Activated CD4-positive, CD25-positive, alpha-beta regulatory T cell treated with anti-CD3 and anti-CD28 coated beads, Interleukin-2, amount 50 U/mL, for 16 hours (primary cell): Measurements from ENCODE around the gene JPH4.

Source experiments
- DNase-seq: peaks from one replicate; pipeline ENCODE4 v3.0.0-alpha.2; 2020; ENCODE audit warnings: low read depth, low spot score

JPH4 gene

GRCh38 chr14:23528555-23528954, 50.0 kb downstream of the JPH4 start:
- DNase-seq, result no peak

GRCh38 chr14:23525611-23526010, 53.0 kb downstream of the JPH4 start:
- no peak for DNase-seq

DNA sequence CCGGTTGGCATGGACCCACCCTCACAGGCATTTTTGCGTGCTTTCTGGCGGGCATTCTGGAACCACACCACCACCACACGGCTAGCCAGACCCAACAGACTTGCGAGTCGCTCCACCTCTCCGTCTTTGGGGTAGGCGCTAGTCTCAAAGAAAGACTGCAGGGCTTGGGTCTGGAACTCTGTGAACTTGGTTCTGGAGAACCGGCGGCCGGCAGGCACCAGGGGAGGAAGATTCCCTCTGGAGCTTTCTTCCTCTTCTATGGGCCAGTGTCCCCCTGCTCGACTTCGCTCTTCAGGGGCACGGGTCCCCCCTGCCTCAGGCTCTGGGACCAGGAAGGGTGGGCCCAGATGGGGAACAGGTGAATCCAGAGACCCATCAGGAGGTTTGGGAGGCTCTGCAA, 53.6 kb downstream of the JPH4 start:
- DNase-seq, result no peak

DNA sequence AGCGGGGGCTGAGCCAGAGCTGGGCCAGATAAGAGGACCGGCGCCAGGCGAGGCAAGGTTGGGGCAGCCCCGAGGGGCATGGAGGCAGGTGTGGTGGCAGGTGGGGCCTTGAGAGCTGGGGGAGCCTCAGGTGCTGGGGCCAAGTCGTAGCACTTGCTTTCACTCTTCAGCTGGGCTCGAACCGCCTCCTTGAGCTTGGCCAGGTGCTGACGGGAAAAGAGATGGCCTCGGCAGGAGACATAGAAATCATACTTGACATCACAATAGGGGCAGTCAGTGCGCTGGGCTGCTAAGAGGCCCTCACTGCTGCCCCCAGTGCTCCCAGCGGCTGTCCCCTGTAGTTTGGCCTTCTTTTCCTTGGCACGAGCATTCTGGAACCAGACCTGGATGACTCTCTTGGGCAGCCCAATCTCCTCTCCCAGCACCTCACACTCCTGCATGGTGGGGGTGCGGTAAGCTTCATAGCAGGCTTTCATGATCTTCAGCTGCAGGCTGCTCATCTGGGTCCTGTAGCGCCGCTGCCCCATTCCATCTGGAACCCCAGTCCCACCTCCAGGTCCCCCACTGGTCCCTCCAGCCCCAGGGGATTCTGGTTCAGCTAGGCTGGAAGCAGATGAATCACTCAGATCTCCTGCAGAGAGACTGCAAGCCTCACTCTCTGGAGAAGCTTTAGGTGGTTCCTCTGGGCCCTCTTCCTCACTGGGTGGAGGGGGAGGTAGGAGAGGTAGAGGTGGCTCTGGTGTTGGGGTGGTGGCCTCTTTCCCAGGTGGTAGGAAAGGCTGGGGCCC, 55.2 kb downstream of the JPH4 start:
- no peak for DNase-seq

DNA sequence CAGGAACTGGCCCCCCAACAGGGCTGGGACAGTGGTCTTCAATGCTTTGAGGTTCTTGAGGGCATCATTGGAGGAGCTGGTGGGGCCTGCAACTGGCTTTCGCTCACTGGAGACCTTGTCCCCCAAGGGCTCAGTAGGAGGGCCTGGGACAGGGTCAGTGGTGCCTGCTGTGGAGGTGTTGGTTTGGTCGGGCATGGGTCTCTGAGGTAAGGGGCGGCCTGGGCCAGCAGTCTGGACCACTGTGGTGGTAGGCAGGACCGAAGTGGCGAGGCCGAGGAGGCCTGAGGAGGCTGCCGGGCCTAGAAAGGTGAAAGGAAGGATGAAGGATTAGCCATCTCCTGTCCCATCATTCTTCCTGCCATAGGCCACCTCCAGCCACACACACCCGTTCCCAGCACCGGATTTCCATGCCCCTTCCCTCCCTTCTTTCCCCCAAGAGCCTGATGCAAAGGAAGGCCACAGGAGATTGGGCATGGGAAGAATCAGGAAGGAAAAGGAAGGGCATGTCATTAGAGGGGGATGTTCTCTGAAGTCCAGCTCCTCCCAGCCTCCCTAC, 55.9 kb downstream of the JPH4 start:
- DNase-seq, result no peak

- DNase-seq, result no peak
Measured at GRCh38 chr14:23521785-23522640, 56.6 kb downstream of the JPH4 start.

- DNase-seq, result no peak
Measured at GRCh38 chr14:23520899-23521533, 57.6 kb downstream of the JPH4 start.

- no peak for DNase-seq
Measured at GRCh38 chr14:23518709-23519108, 59.9 kb downstream of the JPH4 start.
